Suprapubic skin (tissue), 3 donors: ENCODE data around the gene ADGRA1.

Source experiments
- EP300 ChIP-seq: sonication (generic); formaldehyde crosslinking; IDR thresholded peaks from one replicate; pipeline ENCODE4 v1.6.1; 2017; ENCODE audit warnings: antibody characterized with exemption
- POLR2A ChIP-seq, 2 donors: fragments of 450-650 bp; IDR thresholded peaks; one replicate each; pipeline ENCODE4 v1.6.1; 2017; ENCODE audit warnings: antibody characterized with exemption in 2 of 2, mild to moderate bottlenecking in 2 of 2, moderate library complexity in 2 of 2
- TF ChIP-seq, protein P1 (sequence below), 2 donors: fragments of 200-600 bp in 1 of 2; fragments of 450-650 bp in 1 of 2; sonication (generic) in 1 of 2; IDR thresholded peaks; one replicate each; pipeline ENCODE4 v1.5.1; 2016 to 2019; ENCODE audit warnings: antibody characterized with exemption in 2 of 2, mild to moderate bottlenecking in 1 of 2, moderate library complexity in 1 of 2

DNA sequence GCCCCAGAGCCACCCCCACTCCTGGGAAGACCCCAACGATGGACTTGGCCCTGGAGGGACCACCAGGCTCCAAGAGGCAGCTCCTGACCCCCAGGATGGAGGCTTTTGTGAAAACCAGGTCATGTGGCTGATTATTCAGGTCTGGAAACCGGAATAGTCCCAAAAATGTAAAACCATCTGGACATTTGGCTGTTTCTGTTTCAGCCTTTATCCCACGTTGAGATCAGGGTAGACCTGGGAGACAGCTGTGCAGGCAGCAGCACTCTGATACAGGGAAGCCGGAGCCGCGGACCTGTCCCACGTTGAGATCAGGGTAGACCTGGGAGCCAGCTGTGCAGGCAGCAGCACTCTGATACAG, 7.1 kb upstream of the ADGRA1 start:
- TF ChIP-seq, protein P1, sequence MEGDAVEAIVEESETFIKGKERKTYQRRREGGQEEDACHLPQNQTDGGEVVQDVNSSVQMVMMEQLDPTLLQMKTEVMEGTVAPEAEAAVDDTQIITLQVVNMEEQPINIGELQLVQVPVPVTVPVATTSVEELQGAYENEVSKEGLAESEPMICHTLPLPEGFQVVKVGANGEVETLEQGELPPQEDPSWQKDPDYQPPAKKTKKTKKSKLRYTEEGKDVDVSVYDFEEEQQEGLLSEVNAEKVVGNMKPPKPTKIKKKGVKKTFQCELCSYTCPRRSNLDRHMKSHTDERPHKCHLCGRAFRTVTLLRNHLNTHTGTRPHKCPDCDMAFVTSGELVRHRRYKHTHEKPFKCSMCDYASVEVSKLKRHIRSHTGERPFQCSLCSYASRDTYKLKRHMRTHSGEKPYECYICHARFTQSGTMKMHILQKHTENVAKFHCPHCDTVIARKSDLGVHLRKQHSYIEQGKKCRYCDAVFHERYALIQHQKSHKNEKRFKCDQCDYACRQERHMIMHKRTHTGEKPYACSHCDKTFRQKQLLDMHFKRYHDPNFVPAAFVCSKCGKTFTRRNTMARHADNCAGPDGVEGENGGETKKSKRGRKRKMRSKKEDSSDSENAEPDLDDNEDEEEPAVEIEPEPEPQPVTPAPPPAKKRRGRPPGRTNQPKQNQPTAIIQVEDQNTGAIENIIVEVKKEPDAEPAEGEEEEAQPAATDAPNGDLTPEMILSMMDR (IDR thresholded peaks at IDR 0.05): no peak
- TF ChIP-seq POLR2A (IDR thresholded peaks at IDR 0.05) (no peak), EP300 (no peak)
